A673 (cell line): ENCODE data around the gene MGAT4A. TPM values are rescaled to one million over a fixed set of nuclear protein-coding genes. Genes with fewer than 3 reads are reported as not detected.

Experiments used
- BruUV-seq: library from RNA; stranded (reverse); fragments of 400-500 nt; replicated peaks from 2 replicates; lab custom pipeline; 2021; lab: Mats Ljungman, UMichigan
- CTCF ChIA-PET: fragments of 300-600 bp; sonication (Branson Sonifier 250); formaldehyde crosslinking; loops from one replicate; lab custom pipeline; 2022; ENCODE audit warnings: antibody characterized with exemption; lab: Charles Lee
- POLR2A ChIA-PET: fragments of 300-600 bp; sonication (Branson Sonifier 250); formaldehyde crosslinking; loops from one replicate; lab custom pipeline; 2022; ENCODE audit warnings: antibody characterized with exemption; ENCODE audit not compliant: low non-redundant PET; lab: Charles Lee
- DNase-seq: peaks from one replicate; pipeline ENCODE4 v3.0.0-alpha.2; 2015; ENCODE audit warnings: low spot score
- H3K27ac ChIP-seq: fragments of 200-600 bp; sonication (generic); 2 replicates; pipeline ENCODE4 v1.5.1; 2016; ENCODE audit warnings: mixed run types, low read depth, mild to moderate bottlenecking, mixed read lengths, antibody characterized with exemption, low read length; ENCODE audit not compliant: poor library complexity, severe bottlenecking
- H3K27me3 ChIP-seq: fragments of 200-600 bp; sonication (generic); replicated peaks from 2 replicates; pipeline ENCODE4 v1.6.1; 2017; ENCODE audit warnings: mixed run types, low read depth, mild to moderate bottlenecking, mixed read lengths, antibody characterized with exemption, low read length; ENCODE audit not compliant: insufficient read depth, poor library complexity
- H3K36me3 ChIP-seq: fragments of 200-600 bp; sonication (generic); 2 replicates; pipeline ENCODE4 v1.6.1; 2016; ENCODE audit warnings: mixed run types, mild to moderate bottlenecking, mixed read lengths, antibody characterized with exemption, low read length; ENCODE audit not compliant: insufficient read depth, poor library complexity, severe bottlenecking
- H3K4me1 ChIP-seq: fragments of 200-600 bp; sonication (generic); 2 replicates; pipeline ENCODE4 v1.6.1; 2017; ENCODE audit warnings: mixed run types, mild to moderate bottlenecking, mixed read lengths, antibody characterized with exemption, low read length; ENCODE audit not compliant: insufficient read depth, poor library complexity, severe bottlenecking
- H3K4me3 ChIP-seq: fragments of 200-600 bp; sonication (generic); 2 replicates; pipeline ENCODE4 v1.5.1; 2016; ENCODE audit warnings: low read depth, mixed run types, mild to moderate bottlenecking, mixed read lengths, low read length; ENCODE audit not compliant: poor library complexity, severe bottlenecking
- H3K9me3 ChIP-seq: fragments of 200-600 bp; sonication (generic); 2 replicates; pipeline ENCODE4 v1.6.1; 2016; ENCODE audit warnings: mixed run types, low read depth, mild to moderate bottlenecking, mixed read lengths, antibody characterized with exemption, low read length; ENCODE audit not compliant: poor library complexity, severe bottlenecking
- EZH2 ChIP-seq: fragments of 200-600 bp; sonication (generic); IDR thresholded peaks from 2 replicates; pipeline ENCODE4 v1.6.1; 2017; ENCODE audit warnings: borderline replicate concordance, low read depth, mild to moderate bottlenecking, mixed read lengths, antibody characterized with exemption, low read length; ENCODE audit not compliant: poor library complexity, severe bottlenecking
- intact Hi-C: fragments of 100-400 bp; cut with micrococcal nuclease; formaldehyde crosslinking; loops from one replicate; pipeline ENCODE4 v1.10.0; 2022; ENCODE audit not compliant: unreplicated experiment
- total RNA-seq: library from RNA; stranded (reverse); gene quantifications from 2 replicates; pipeline ENCODE4 v1.2.3, GENCODE V29; 2021
- TF ChIP-seq, protein P1 (sequence below): fragments of 300-800, 200-600 bp; sonication (generic); conservative IDR thresholded peaks from 2 replicates; pipeline ENCODE4 v1.5.1; 2017; ENCODE audit warnings: low read depth, mild to moderate bottlenecking, antibody characterized with exemption, low read length, moderate library complexity, mixed read lengths

MGAT4A gene
- total RNA-seq, 1 experiment from 2014 or later = 0.09 TPM

DNA sequence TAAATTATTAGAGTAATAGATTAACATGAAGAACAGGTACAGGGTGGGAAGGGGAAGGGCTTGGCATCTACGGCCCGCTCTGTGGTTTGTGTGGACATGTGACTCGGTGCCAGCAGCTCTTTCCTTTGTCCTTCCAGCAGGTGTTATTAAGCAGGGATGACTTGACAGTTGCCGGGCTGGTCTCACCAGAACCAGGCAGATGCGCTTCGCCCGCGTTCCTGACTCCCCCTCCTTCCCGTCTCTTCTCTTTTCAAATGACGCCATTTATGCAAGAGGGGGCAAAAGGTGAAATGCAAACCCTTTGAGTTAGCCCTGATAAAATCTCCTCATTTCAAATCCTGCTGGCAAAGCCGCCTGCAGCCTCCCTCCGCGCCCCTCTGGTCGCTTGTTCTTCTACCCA, 38.9 kb upstream of the MGAT4A start:
- no TSS peak for BruUV-seq
- ChIA-PET CTCF (no interaction called here), POLR2A (no interaction called here)
- Histone ChIP-seq H3K4me3 (no peak overlapping the region), H3K9me3 (no peaks in the 10 kb centered on the region), H3K36me3 (no peaks in the 10 kb centered on the region), H3K27me3 (no peaks in the 10 kb centered on the region), H3K4me1 (no peaks in the 10 kb centered on the region), H3K27ac (no peak overlapping the region)
- DNase-seq = no peak
- intact Hi-C loops = no loop called here
- TF ChIP-seq, protein P1, sequence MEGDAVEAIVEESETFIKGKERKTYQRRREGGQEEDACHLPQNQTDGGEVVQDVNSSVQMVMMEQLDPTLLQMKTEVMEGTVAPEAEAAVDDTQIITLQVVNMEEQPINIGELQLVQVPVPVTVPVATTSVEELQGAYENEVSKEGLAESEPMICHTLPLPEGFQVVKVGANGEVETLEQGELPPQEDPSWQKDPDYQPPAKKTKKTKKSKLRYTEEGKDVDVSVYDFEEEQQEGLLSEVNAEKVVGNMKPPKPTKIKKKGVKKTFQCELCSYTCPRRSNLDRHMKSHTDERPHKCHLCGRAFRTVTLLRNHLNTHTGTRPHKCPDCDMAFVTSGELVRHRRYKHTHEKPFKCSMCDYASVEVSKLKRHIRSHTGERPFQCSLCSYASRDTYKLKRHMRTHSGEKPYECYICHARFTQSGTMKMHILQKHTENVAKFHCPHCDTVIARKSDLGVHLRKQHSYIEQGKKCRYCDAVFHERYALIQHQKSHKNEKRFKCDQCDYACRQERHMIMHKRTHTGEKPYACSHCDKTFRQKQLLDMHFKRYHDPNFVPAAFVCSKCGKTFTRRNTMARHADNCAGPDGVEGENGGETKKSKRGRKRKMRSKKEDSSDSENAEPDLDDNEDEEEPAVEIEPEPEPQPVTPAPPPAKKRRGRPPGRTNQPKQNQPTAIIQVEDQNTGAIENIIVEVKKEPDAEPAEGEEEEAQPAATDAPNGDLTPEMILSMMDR = no peak
- TF ChIP-seq EZH2 = no peak

DNA sequence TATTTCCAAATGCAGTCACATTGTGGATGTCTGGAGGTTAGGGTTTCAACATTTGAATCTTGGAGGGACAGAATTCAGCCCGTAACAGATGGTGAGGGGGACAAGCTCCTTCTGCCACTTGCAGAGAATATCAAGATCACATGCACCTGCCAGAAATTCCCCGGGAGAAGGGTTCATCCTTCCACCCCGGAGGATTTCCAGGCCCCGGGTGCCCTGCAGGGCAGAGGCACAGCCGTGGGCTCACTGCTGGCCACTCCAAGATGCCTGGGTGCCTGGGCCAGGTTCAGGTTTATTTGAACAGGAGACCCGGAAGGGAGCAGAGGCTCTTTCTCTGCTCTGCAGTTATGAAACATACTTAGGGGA, 38.2 kb upstream of the MGAT4A start:
- Histone ChIP-seq H3K4me1 (no peaks in the 10 kb centered on the region), H3K9me3 (no peaks in the 10 kb centered on the region), H3K27ac (no peak overlapping the region), H3K4me3 (no peak overlapping the region), H3K27me3 (no peaks in the 10 kb centered on the region), H3K36me3 (no peaks in the 10 kb centered on the region)
- DNase-seq = no peak
- ChIA-PET CTCF (no interaction called here), POLR2A (no interaction called here)
- BruUV-seq = no TSS peak
- TF ChIP-seq EZH2 = no peak
- TF ChIP-seq, protein P1 = no peak
- intact Hi-C loops = no loop called here

DNA sequence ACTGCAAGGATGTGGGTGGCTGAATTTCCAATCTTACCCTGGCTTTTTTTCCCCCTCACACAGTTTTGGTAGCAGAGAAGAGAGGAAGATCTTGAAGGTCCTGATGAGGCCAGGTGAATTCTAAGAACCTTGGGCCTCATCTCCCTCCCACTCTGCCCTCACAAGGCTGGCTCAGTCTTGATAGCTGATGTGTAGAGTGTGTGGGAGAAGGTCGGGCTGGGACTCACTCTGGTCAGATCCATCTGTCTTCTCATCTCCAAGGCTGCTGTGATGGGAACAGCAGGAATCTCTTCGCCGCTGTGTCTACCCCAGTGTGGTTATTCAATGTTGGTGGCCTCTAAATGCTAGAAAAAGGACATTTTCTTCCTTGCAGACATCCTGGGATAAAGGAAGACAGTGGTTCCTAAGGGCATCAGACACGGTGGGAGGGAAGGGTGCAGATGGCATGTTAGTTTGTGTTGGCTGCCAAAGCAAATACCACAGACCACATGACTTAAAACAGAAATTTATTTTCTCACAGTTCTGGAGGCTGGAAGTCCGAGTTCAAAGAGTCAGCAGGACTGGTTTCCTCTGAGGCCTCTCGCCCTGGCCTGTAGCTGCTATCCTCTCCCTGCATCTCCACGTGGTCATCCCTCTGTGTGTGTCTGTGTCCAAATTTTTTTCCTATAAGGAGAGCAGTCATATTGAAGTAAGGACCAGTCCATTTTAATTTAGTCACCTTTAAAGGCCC, 37.6 kb upstream of the MGAT4A start:
- TF ChIP-seq EZH2 = no peak
- TF ChIP-seq, protein P1 = no peak
- BruUV-seq = no TSS peak
- no peaks in the 10 kb centered on the region for H3K9me3 ChIP-seq
- H3K36me3 ChIP-seq = no peaks in the 10 kb centered on the region
- DNase-seq = no peak
- no peak overlapping the region for H3K27ac ChIP-seq
- no peaks in the 10 kb centered on the region for H3K4me1 ChIP-seq
- H3K27me3 ChIP-seq = no peaks in the 10 kb centered on the region
- POLR2A ChIA-PET = no interaction called here
- H3K4me3 ChIP-seq = no peak overlapping the region
- intact Hi-C loops = no loop called here
- CTCF ChIA-PET = no interaction called here
